Neural progenitor cell (in vitro differentiated cells): ENCODE results near the gene GPR107. TPM values are rescaled to one million over a fixed set of nuclear protein-coding genes. Genes with fewer than 3 reads are reported as not detected.

Experiments
- DNase-seq: peaks from one replicate; pipeline ENCODE4 v3.0.0-alpha.2; 2016; ENCODE audit warnings: low spot score
- H2AFZ ChIP-seq: fragments of 200-600 bp; sonication (generic); replicated peaks from 2 replicates; pipeline ENCODE4 v1.6.1; 2016; ENCODE audit warnings: antibody characterized with exemption
- H3F3A ChIP-seq: fragments of 200-600 bp; sonication (generic); 2 replicates; pipeline ENCODE4 v1.6.1; 2016; ENCODE audit warnings: antibody characterized with exemption, low read depth
- H3K27ac ChIP-seq: fragments of 200-600 bp; sonication (generic); 2 replicates; pipeline ENCODE4 v1.5.1; 2016; ENCODE audit warnings: mild to moderate bottlenecking
- H3K27me3 ChIP-seq: fragments of 200-600 bp; sonication (generic); 2 replicates; pipeline ENCODE4 v1.6.1; 2016; ENCODE audit warnings: mild to moderate bottlenecking, moderate library complexity
- H3K36me3 ChIP-seq: fragments of 200-600 bp; sonication (generic); 2 replicates; pipeline ENCODE4 v1.5.1; 2016
- H3K4me1 ChIP-seq: fragments of 200-600 bp; sonication (generic); 2 replicates; pipeline ENCODE4 v1.6.1; 2016; ENCODE audit warnings: mixed run types
- H3K4me2 ChIP-seq: fragments of 200-600 bp; sonication (generic); 2 replicates; pipeline ENCODE4 v1.6.1; 2016
- H3K4me3 ChIP-seq: fragments of 200-600 bp; sonication (generic); 2 replicates; pipeline ENCODE4 v1.5.1; 2016
- H3K79me2 ChIP-seq: fragments of 200-600 bp; sonication (generic); 2 replicates; pipeline ENCODE4 v1.6.1; 2016; ENCODE audit warnings: low read depth
- H3K9ac ChIP-seq: fragments of 200-600 bp; sonication (generic); 2 replicates; pipeline ENCODE4 v1.6.1; 2016
- H3K9me3 ChIP-seq: fragments of 200-600 bp; sonication (generic); 2 replicates; pipeline ENCODE4 v1.5.1; 2016; ENCODE audit warnings: low read depth
- H4K20me1 ChIP-seq: fragments of 200-600 bp; sonication (generic); 2 replicates; pipeline ENCODE4 v1.6.1; 2016; ENCODE audit warnings: low read depth
- H3K27ac Mint-ChIP-seq: 3 replicates; pipeline ENCODE4 v1.8.0; 2021; ENCODE audit warnings: mixed read lengths
- H3K27me3 Mint-ChIP-seq: 2 replicates; pipeline ENCODE4 v1.8.0; 2022; ENCODE audit warnings: low read depth, mild to moderate bottlenecking, inconsistent platforms, moderate library complexity, mixed read lengths; ENCODE audit not compliant: insufficient read depth
- H3K36me3 Mint-ChIP-seq: 3 replicates; pipeline ENCODE4 v1.8.0; 2021; ENCODE audit warnings: mixed read lengths
- H3K4me1 Mint-ChIP-seq: 3 replicates; pipeline ENCODE4 v1.8.0; 2021; ENCODE audit warnings: mixed read lengths
- H3K4me3 Mint-ChIP-seq: 3 replicates; pipeline ENCODE4 v1.8.0; 2021; ENCODE audit warnings: mild to moderate bottlenecking, moderate library complexity, mixed read lengths
- H3K9me3 Mint-ChIP-seq: 3 replicates; pipeline ENCODE4 v1.8.0; 2020; ENCODE audit warnings: mixed read lengths
- CTCF ChIP-seq: fragments of 200-600 bp; sonication (generic); IDR thresholded peaks from 2 replicates; pipeline ENCODE4 v1.5.1; 2017; ENCODE audit warnings: antibody characterized with exemption, mild to moderate bottlenecking
- EZH2 ChIP-seq: fragments of 200-600 bp; sonication (generic); IDR thresholded peaks from 2 replicates; pipeline ENCODE4 v1.6.1; 2017; ENCODE audit warnings: antibody characterized with exemption, mild to moderate bottlenecking, moderate library complexity
- EZH2phosphoT487 ChIP-seq: fragments of 200-600 bp; sonication (generic); IDR thresholded peaks from 2 replicates; pipeline ENCODE4 v1.6.1; 2017; ENCODE audit warnings: antibody characterized with exemption
- total RNA-seq: library from RNA; depleted of rRNA; stranded (reverse); fragments of >200 nt; gene quantifications from 2 replicates; pipeline ENCODE4 v1.2.3, GENCODE V29; 2015; ENCODE audit warnings: low replicate concordance

GPR107 gene
- total RNA-seq, 1 donor from 2014 or later, result 33.8 TPM

- H3K9me3 Mint-ChIP-seq, result peaks cover 4% of the 10 kb centered on the region
- no peaks in the 10 kb centered on the region for H3K9me3 ChIP-seq
- no peak overlapping the region for H3K4me3 ChIP-seq
- H3K4me2 ChIP-seq, result no peak overlapping the region
- no peak overlapping the region for H3K27ac ChIP-seq
- H3K4me1 Mint-ChIP-seq, result peaks cover 24% of the 10 kb centered on the region
- peak; percentile 32 for TF ChIP-seq CTCF
- no peak for TF ChIP-seq EZH2phosphoT487
- no peak for TF ChIP-seq EZH2
- peaks cover 14% of the 10 kb centered on the region for H3K27me3 ChIP-seq
- peak; percentile 38 for DNase-seq
- H3K4me1 ChIP-seq, result peaks cover 6% of the 10 kb centered on the region
- H4K20me1 ChIP-seq, result peaks cover 38% of the 10 kb centered on the region
- H3K27me3 Mint-ChIP-seq, result peaks cover 9% of the 10 kb centered on the region
- peaks cover 30% of the 10 kb centered on the region for H3F3A ChIP-seq
- H2AFZ ChIP-seq, result no peak overlapping the region
- H3K79me2 ChIP-seq, result peaks cover 67% of the 10 kb centered on the region
- H3K36me3 Mint-ChIP-seq, result peaks cover 7% of the 10 kb centered on the region
- no peaks in the 10 kb centered on the region for H3K36me3 ChIP-seq
- H3K9ac ChIP-seq, result no peak overlapping the region
- H3K27ac Mint-ChIP-seq, result no peak overlapping the region
- no peak overlapping the region for H3K4me3 Mint-ChIP-seq
Measured at GRCh38 chr9:130039528-130040147, 14.1 kb upstream of the GPR107 start.

- TF ChIP-seq EZH2phosphoT487, result no peak
- Mint-ChIP-seq H3K36me3 (peaks cover 2% of the 10 kb centered on the region), H3K4me3 (peak overlapping the region; percentile 98), H3K4me1 (peaks cover 24% of the 10 kb centered on the region), H3K27me3 (peaks cover 9% of the 10 kb centered on the region), H3K27ac (no peak overlapping the region), H3K9me3 (peaks cover 4% of the 10 kb centered on the region)
- peaks cover 6% of the 10 kb centered on the region for H3K4me1 ChIP-seq
- H4K20me1 ChIP-seq, result peaks cover 38% of the 10 kb centered on the region
- H2AFZ ChIP-seq, result no peak overlapping the region
- peaks cover 14% of the 10 kb centered on the region for H3K27me3 ChIP-seq
- H3K36me3 ChIP-seq, result no peaks in the 10 kb centered on the region
- peak overlapping the region; percentile 75 for H3K4me3 ChIP-seq
- no peak for DNase-seq
- H3K79me2 ChIP-seq, result peaks cover 54% of the 10 kb centered on the region
- H3K4me2 ChIP-seq, result peak overlapping the region; percentile 88
- H3K9ac ChIP-seq, result no peak overlapping the region
- H3K27ac ChIP-seq, result no peak overlapping the region
- H3F3A ChIP-seq, result peaks cover 39% of the 10 kb centered on the region
- no peaks in the 10 kb centered on the region for H3K9me3 ChIP-seq
Measured at GRCh38 chr9:130040984-130041647, 12.6 kb upstream of the GPR107 start.

GRCh38 chr9:130041648-130042405, 11.9 kb upstream of the GPR107 start:
- peaks cover 48% of the 10 kb centered on the region for H3K79me2 ChIP-seq
- H3K27me3 ChIP-seq, result peaks cover 14% of the 10 kb centered on the region
- Mint-ChIP-seq H3K4me1 (peaks cover 24% of the 10 kb centered on the region), H3K36me3 (peaks cover 2% of the 10 kb centered on the region), H3K27me3 (peaks cover 9% of the 10 kb centered on the region), H3K4me3 (peak overlapping the region; percentile 98), H3K27ac (peak overlapping the region; percentile 97), H3K9me3 (peaks cover 4% of the 10 kb centered on the region)
- peak; percentile 52 for DNase-seq
- no peaks in the 10 kb centered on the region for H3K9me3 ChIP-seq
- peak overlapping the region; percentile 61 for H3K9ac ChIP-seq
- H4K20me1 ChIP-seq, result peaks cover 38% of the 10 kb centered on the region
- H3K27ac ChIP-seq, result no peak overlapping the region
- H3K4me3 ChIP-seq, result peak overlapping the region; percentile 75
- H2AFZ ChIP-seq, result no peak overlapping the region
- no peaks in the 10 kb centered on the region for H3K36me3 ChIP-seq
- H3F3A ChIP-seq, result peaks cover 39% of the 10 kb centered on the region
- TF ChIP-seq CTCF (no peak), EZH2phosphoT487 (no peak), EZH2 (no peak)
- peak overlapping the region; percentile 88 for H3K4me2 ChIP-seq
- H3K4me1 ChIP-seq, result peaks cover 6% of the 10 kb centered on the region
